K562 (cell line): ENCODE measurements around the gene SPDL1. TPM values are rescaled to one million over a fixed set of nuclear protein-coding genes. Genes with fewer than 3 reads are reported as not detected.

Experiments used
- CBFA2T2 ChIP-seq: fragments of 450-650 bp; conservative IDR thresholded peaks from 2 replicates; pipeline ENCODE4 v1.6.1; 2017; ENCODE audit warnings: mild to moderate bottlenecking
- CSDE1 ChIP-seq, 2 experiments: fragments of 450-650 bp; IDR thresholded peaks; 2 replicates each; pipeline ENCODE4 v1.6.1; 2016; ENCODE audit warnings: mild to moderate bottlenecking in 1 of 2
- E2F5 ChIP-seq: sonication (generic); formaldehyde crosslinking; IDR thresholded peaks from 2 replicates; pipeline ENCODE4 v1.8.0; 2022; ENCODE audit warnings: mild to moderate bottlenecking, missing genetic modification reagents
- E2F6 ChIP-seq, 2 experiments: IDR thresholded peaks; 2 replicates each; pipeline ENCODE4 v1.6.1; 2011; ENCODE audit warnings: borderline replicate concordance in 1 of 2, control low read depth in 1 of 2, low read depth in 1 of 2, low read length in 1 of 2, mild to moderate bottlenecking in 1 of 2, mixed read lengths in 1 of 2, moderate library complexity in 1 of 2; ENCODE audit not compliant: insufficient read depth in 1 of 2, insufficient read length in 1 of 2, poor library complexity in 1 of 2, severe bottlenecking in 1 of 2; ENCODE audit errors: extremely low read depth in 1 of 2
- ELF1 ChIP-seq: fragments of 200-800 bp; sonication (Bioruptor generic); IDR thresholded peaks from 2 replicates; pipeline ENCODE4 v1.6.1; 2016; ENCODE audit warnings: missing genetic modification characterization, missing compliant biosample characterization
- IRF2 ChIP-seq: sonication (generic); formaldehyde crosslinking; IDR thresholded peaks from 2 replicates; pipeline ENCODE4 v1.8.1; 2022; ENCODE audit warnings: mild to moderate bottlenecking, missing genetic modification reagents
- JUNB ChIP-seq: fragments of 450-650 bp; formaldehyde crosslinking; conservative IDR thresholded peaks from 2 replicates; pipeline ENCODE4 v1.4.0; 2020; ENCODE audit warnings: mild to moderate bottlenecking
- KAT8 ChIP-seq: fragments of 450-650 bp; IDR thresholded peaks from 2 replicates; pipeline ENCODE4 v1.6.1; 2016; ENCODE audit warnings: low read depth, mild to moderate bottlenecking
- MAFG ChIP-seq: fragments of 450-650 bp; conservative IDR thresholded peaks from 2 replicates; pipeline ENCODE4 v1.6.1; 2016; ENCODE audit warnings: missing genetic modification characterization, missing compliant biosample characterization
- PTBP1 ChIP-seq: fragments of 200-400 bp; formaldehyde crosslinking; IDR thresholded peaks from 2 replicates; pipeline ENCODE4 v1.6.1; 2017; ENCODE audit warnings: low read depth, low read length
- RFX7 ChIP-seq: fragments of 250-450 bp; sonication (Bioruptor Pico); IDR thresholded peaks from 2 replicates; pipeline ENCODE4 v1.5.1; 2021; ENCODE audit warnings: mild to moderate bottlenecking
- SMARCA4 ChIP-seq: fragments of 450-650 bp; IDR thresholded peaks from 2 replicates; pipeline ENCODE4 v1.6.1; 2016
- SMARCE1 ChIP-seq: fragments of 450-650 bp; IDR thresholded peaks from 2 replicates; pipeline ENCODE4 v1.7.1; 2016; ENCODE audit warnings: mild to moderate bottlenecking
- STAG1 ChIP-seq: sonication (generic); formaldehyde crosslinking; IDR thresholded peaks from 2 replicates; pipeline ENCODE4 v1.5.0; 2020; ENCODE audit warnings: missing genetic modification reagents, borderline replicate concordance
- THAP12 ChIP-seq: fragments of 250-450 bp; sonication (Bioruptor Pico); IDR thresholded peaks from 2 replicates; pipeline ENCODE4 v1.9.0; 2021; ENCODE audit warnings: mild to moderate bottlenecking, inconsistent platforms
- XRCC3 ChIP-seq: fragments of 450-650 bp; IDR thresholded peaks from 2 replicates; pipeline ENCODE4 v1.6.1; 2017; ENCODE audit warnings: mild to moderate bottlenecking, moderate library complexity
- XRCC5 ChIP-seq: fragments of 200-400 bp; formaldehyde crosslinking; IDR thresholded peaks from 2 replicates; pipeline ENCODE4 v1.6.1; 2017; ENCODE audit warnings: low read depth, mild to moderate bottlenecking, low read length
- ZBTB49 ChIP-seq: sonication (generic); formaldehyde crosslinking; IDR thresholded peaks from 2 replicates; pipeline ENCODE4 v1.8.0; 2022; ENCODE audit warnings: missing genetic modification reagents, mild to moderate bottlenecking, borderline replicate concordance
- ZNF551 ChIP-seq: fragments of 250-450 bp; sonication (Bioruptor Pico); IDR thresholded peaks from 2 replicates; pipeline ENCODE4 v1.5.0; 2021; ENCODE audit warnings: mild to moderate bottlenecking, moderate library complexity
- ZNF75A ChIP-seq: fragments of 450-650 bp; formaldehyde crosslinking; IDR thresholded peaks from 2 replicates; pipeline ENCODE4 v1.4.0; 2020; ENCODE audit warnings: mild to moderate bottlenecking
- ZNF764 ChIP-seq: fragments of 250-450 bp; sonication (Bioruptor Pico); IDR thresholded peaks from 2 replicates; pipeline ENCODE4 v1.4.0; 2020; ENCODE audit warnings: low read depth, mild to moderate bottlenecking, moderate library complexity
- polyA plus RNA-seq, 8 experiments: library from polyadenylated mRNA; depleted of rRNA in 4 of 8; stranded (reverse) in 5 of 8; unstranded in 3 of 8; fragments of >200 nt; fragmentation: Nextera tagmentation in 2 of 8; fragmentation: Illumina TruSeq in 1 of 8; extraction: Ambion mirVana in 2 of 8; extraction: Trizol in 1 of 8; gene quantifications; 2 replicates each; pipeline versions ENCODE4 v1.2.1 to v1.2.3, GENCODE V29; 2011 to 2014; ENCODE audit warnings: inconsistent platforms in 1 of 8, missing spikeins in 1 of 8
- total RNA-seq, 7 experiments: library from RNA; depleted of rRNA in 6 of 7; stranded (reverse); fragments of >200 nt in 6 of 7; fragmentation: Illumina TruSeq in 2 of 7; extraction: Trizol in 2 of 7; gene quantifications; 2 replicates each; pipeline versions ENCODE4 v1.2.1 to v1.2.3, GENCODE V29; 2011 to 2021; ENCODE audit warnings: low replicate concordance in 1 of 7

The SPDL1 gene
- total and polyA plus RNA-seq, 9 of the 15 experiments (the other 6 are each of a cell fraction or from before 2014, with no cell fraction given), result 32.4 to 59.6 (median 49.0) TPM

GRCh38 chr5:169583424-169584220 is at the start of gene SPDL1 (continued):
- TF ChIP-seq CBFA2T2 (no peak), E2F5 (no peak), SMARCE1 (no peak), XRCC5 (peak; percentile 44; the same call in 1 of the 2 replicates), CSDE1 (IDR thresholded peaks at IDR 0.05) (no peak), JUNB (CRISPR knock-in tag) (no peak), ZNF551 (CRISPR knock-in tag) (no peak), ZNF764 (CRISPR knock-in tag) (no peak), SMARCA4 (no peak), RFX7 (no peak), THAP12 (CRISPR knock-in tag) (0 out of 2 replicates have a peak, but pooled peaks have one; percentile 68), MAFG (no peak), ZNF75A (no peak), KAT8 (no peak), ELF1 (tag) (no peak), XRCC3 (no peak), IRF2 (CRISPR knock-in tag) (no peak), STAG1 (no peak), E2F6 (IDR thresholded peaks at IDR 0.05; ENCODE audit: borderline replicate concordance in 1 of 2, extremely low read depth in 1 of 2, insufficient read depth in 1 of 2, insufficient read length in 1 of 2, low read depth in 1 of 2, low read length in 1 of 2, poor library complexity in 1 of 2, severe bottlenecking in 1 of 2) (no peak), PTBP1 (no peak), ZBTB49 (CRISPR knock-in tag) (no peak)
